GM21390 (cell line): ENCODE data around the gene MYO3B.
"Not testable (repeated sequence)": the region's sequence is repeated elsewhere in the genome, so short reads cannot be mapped to it uniquely, and the experiment has no call there.

Experiments used
- ATAC-seq: cut with Tn5 transposase; IDR thresholded peaks from one replicate; pipeline ENCODE4 v1.9.1; 2021; ENCODE audit not compliant: unreplicated experiment

Gene MYO3B

GRCh38 chr2:170550501-170550900 is 372.6 kb downstream of the MYO3B start:
- no peak for ATAC-seq

- ATAC-seq: not testable (repeated sequence)
Observed at GRCh38 chr2:170551899-170552298, 374.0 kb downstream of the MYO3B start.

GRCh38 chr2:170553748-170554147 is 375.8 kb downstream of the MYO3B start:
- no peak for ATAC-seq

GRCh38 chr2:170554278-170554955 is 376.5 kb downstream of the MYO3B start:
- no peak for ATAC-seq

- no peak for ATAC-seq
Observed at GRCh38 chr2:170562928-170563327, 385.0 kb downstream of the MYO3B start.

GRCh38 chr2:170563401-170563800 is 385.5 kb downstream of the MYO3B start:
- ATAC-seq: no peak

- no peak for ATAC-seq
Observed at GRCh38 chr2:170566138-170566537, 388.2 kb downstream of the MYO3B start.

- no peak for ATAC-seq
Observed at GRCh38 chr2:170567429-170567828, 389.5 kb downstream of the MYO3B start.

GRCh38 chr2:170568511-170568910 is 390.6 kb downstream of the MYO3B start:
- no peak for ATAC-seq

GRCh38 chr2:170571612-170572011 is 393.7 kb downstream of the MYO3B start:
- no peak for ATAC-seq

GRCh38 chr2:170573671-170574070 is 395.7 kb downstream of the MYO3B start:
- no peak for ATAC-seq

GRCh38 chr2:170576296-170576695 is 398.3 kb downstream of the MYO3B start:
- no peak for ATAC-seq

- no peak for ATAC-seq
Observed at GRCh38 chr2:170577356-170577755, 399.4 kb downstream of the MYO3B start.

GRCh38 chr2:170578606-170579005 is 400.7 kb downstream of the MYO3B start:
- no peak for ATAC-seq

- no peak for ATAC-seq
Observed at GRCh38 chr2:170579511-170579910, 401.6 kb downstream of the MYO3B start.

- no peak for ATAC-seq
Observed at GRCh38 chr2:170582313-170582712, 404.4 kb downstream of the MYO3B start.

GRCh38 chr2:170582751-170583463 is 405.0 kb downstream of the MYO3B start:
- ATAC-seq: no peak

GRCh38 chr2:170585067-170585466 is 407.1 kb downstream of the MYO3B start:
- no peak for ATAC-seq

- ATAC-seq: no peak
Observed at GRCh38 chr2:170586571-170587095, 408.7 kb downstream of the MYO3B start.

GRCh38 chr2:170587117-170587516 is 409.2 kb downstream of the MYO3B start:
- ATAC-seq: no peak

GRCh38 chr2:170587922-170588321 is 410.0 kb downstream of the MYO3B start:
- no peak for ATAC-seq

- no peak for ATAC-seq
Observed at GRCh38 chr2:170588729-170589128, 410.8 kb downstream of the MYO3B start.
